HG02981 (cell line): ENCODE measurements around the gene ACR.
"Not testable (repeated sequence)": the region's sequence is repeated elsewhere in the genome, so short reads cannot be mapped to it uniquely, and the experiment has no call there.

Experiments
- ATAC-seq: cut with Tn5 transposase; IDR thresholded peaks from one replicate; pipeline ENCODE4 v1.9.1; 2021; ENCODE audit warnings: mild to moderate bottlenecking, moderate library complexity; ENCODE audit not compliant: unreplicated experiment

Gene ACR

DNA sequence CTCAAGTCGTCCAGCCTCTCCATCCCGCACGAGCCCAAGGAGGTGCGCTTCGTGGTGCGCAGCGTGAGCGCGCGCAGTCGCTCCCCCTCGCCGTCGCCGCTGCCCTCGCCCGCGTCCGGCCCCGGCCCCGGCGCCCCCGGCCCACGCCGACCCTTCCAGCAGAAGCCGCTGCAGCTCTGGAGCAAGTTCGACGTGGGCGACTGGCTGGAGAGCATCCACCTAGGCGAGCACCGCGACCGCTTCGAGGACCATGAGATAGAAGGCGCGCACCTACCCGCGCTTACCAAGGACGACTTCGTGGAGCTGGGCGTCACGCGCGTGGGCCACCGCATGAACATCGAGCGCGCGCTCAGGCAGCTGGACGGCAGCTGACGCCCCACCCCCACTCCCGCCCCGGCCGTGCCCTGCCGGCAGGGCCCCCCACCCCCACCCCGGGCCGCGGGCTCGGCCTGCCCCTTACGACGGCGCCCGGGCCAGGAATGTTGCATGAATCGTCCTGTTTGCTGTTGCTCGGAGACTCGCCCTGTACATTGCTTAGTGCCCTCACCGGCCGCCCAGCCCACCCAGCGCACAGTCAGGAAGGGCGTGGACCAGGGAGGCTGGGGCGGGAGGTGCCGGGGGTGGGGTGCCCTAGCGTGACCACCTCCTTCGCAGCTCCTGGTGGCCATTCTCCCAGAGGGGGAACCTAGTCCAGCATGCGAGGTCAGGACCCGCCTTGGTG, 6.9 kb upstream of the ACR start:
- ATAC-seq: no peak

DNA sequence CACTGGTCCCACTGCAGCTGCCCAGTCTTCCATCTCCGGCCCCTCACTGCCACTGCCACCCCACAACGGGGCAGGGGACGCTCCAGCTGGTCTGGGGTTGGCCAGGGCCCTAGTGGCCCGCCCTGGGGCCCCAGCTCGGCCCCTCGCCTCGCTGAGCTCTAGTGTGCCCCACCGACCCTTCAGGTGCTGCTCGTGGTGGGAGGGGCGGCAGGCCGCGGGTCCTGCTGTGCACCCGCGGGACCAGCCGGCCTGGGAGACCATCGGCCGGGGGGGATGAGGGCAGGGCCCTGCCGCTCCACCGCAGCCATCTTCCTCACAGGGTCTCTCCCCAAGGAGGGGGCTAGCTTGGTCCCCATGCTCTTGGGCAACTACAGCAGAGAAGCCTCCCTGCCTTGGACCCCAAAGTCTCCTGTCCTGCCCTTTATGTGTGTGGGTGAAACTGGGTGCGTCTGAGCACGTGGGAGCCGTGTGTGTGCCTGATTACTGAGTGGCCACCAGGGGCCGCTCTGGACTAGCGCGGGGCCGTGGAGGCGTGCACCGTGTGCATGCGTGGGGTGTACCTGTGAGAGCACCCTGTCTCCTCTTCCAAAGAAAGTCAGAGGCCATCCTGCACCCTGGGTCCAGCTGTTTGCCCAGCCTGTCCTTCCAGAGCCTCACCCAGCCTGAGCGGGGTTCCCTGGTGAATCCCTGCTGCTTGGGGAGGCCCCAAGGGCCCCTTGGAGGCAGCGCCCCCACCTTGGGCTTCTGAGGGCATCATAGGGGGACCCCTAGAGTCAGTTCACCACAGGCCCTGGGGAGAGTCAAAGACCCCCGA, 6.0 kb upstream of the ACR start:
- no peak for ATAC-seq

DNA sequence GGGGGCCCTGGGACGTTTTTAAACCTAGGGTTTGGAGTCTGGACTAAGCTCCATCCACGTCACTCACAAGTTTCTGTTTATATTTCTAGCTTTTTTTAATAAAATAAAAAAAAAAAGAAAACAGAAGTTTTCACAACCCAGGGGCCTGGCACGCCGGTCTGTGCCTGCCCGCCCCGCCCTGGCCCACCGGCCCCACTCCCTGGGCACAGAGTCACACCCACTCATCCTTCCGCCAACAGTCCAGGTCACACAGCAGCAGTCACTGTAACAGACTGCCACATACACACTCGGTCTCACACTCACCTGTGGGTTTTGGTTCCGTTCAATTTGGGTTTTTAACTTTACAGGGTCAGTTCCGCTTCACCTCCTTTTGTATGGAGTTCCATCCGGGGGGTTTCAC, 5.3 kb upstream of the ACR start:
- no peak for ATAC-seq

DNA sequence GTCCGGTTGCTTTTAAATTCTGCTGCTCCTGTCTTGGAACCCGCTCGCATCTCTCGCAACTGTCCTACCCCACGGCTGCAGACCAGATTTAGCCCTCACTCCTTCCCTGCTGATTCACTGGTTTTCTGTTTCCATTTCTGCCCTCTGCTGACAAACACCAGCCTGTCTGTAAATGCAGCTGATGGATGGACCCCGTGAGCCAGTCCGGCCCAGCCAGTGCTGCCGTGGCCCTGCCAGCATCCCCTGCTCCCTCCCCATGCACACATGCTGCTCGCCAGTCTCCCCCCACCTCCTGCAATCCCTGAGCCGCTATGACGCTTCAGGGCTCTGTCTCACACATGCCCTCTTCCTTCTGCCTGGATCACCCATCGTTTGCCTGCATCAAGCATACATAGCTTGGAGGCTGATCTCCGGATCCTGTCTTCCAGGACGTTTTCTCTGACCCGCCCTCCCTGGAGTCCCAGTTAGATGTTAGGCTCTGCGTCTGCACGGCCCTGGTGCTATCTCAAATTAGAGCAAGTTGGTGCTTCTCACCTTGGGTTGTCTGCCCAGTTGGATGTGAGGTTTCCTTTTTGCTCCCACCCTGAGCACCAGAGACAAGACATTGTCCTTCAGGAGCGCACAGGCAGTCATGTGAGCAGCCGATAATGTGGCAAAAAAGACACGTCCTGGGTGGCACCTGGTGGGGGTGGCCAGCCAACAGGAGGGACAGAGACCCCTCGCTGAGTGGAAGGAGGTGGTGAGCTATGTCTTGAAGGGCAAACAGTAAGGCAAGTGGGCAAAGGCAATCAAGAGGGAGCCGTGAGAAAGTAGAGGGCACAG, 4.3 kb upstream of the ACR start:
- no peak for ATAC-seq

DNA sequence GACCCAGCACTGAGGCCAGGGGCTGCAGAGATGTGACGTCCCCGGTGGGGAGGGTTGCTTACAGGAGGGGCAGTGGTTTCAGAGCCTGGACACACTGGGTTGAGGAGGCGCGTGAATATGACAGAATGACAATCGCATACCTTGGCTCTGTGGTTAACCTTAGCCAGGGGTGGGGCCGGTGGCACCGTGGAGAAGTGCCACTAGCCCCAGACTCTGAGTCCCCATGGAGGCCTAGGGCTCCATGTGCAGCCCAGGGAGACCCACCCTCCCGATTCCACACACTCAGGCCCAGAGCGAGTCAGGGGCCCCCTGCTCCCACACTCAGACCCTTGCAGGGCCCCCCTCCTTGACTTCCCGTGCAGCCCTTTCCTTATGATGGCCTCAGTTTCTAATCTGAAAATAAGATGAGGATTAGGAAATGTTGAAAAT, 3.6 kb upstream of the ACR start:
- ATAC-seq: no peak

DNA sequence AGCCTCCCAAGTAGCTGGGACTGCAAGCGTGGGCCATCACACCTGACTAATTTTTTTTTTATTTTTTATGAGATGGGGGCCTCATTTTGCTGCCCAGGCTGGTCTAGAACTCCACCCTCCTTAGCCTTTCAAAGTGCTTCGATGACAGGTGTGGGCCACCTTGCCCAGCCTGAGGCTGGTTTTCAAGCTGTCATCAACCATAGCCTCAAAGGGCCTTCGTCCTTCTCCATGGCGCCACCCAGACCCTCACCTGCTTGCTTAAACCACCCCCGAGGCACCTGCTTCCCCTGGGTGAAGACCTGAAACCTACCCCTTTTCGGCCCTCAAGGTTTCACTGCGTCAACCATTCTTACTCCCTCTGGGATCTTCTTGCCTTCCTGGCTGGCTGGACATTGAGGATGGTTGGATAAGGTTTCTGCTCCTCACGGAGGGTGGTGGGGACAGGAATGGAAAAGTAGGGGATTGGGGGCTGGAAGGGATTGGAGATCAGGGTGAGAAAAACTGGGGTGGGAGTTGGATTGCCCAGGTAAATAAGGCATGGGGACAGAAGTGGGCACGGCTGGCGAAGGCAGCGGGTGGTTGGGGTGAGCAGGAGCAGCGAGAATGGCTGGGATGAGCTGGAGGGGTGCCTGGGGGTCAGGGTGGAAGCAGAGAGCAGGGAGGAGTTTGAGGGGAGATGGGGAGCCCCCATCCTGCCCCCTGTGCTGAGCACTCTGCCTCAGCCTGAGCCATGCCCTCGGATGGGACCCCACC, 2.8 kb upstream of the ACR start:
- ATAC-seq: no peak

DNA sequence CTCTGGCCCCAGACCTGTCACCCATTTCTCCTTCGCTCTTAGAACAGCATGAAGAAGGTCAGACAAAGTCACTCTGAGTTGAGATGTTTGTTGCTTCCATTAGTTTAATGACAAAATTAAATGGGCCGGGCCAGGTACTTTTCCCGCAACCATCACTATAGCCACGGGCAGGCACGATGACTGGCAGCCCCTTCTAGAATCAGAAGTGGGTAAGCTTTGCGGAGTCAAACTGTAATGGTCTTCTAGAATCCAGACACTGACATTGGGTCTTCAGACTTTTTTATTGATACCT, 2.3 kb upstream of the ACR start:
- ATAC-seq: no peak

DNA sequence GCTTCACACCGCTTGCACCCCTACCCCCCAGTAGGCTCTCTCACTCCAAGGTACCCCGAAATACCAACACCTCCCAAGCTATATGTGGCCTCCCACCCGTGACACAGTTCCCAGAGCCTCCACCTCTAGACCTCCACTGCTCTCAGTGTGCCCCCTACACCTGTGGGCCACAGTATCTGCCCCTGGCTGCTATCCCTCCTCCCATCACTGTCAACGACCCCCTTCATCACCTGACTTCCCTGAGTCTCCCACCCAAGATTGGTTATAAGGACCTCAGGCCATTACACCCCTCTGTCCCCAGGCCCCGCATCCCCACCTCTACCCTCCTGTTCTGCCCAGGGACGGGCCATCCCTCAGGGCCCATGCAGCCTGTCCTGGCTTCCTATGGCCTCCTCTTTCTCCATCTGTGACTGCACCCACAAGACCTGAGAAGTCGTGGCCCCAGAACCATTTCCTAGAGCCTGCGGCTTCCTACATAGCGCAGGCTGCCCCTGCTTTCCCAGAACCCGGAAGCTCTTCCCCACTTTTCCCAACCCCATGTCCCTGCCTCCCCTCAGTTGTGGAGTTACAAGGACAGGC, 734 bp downstream of the ACR start:
- no peak for ATAC-seq

DNA sequence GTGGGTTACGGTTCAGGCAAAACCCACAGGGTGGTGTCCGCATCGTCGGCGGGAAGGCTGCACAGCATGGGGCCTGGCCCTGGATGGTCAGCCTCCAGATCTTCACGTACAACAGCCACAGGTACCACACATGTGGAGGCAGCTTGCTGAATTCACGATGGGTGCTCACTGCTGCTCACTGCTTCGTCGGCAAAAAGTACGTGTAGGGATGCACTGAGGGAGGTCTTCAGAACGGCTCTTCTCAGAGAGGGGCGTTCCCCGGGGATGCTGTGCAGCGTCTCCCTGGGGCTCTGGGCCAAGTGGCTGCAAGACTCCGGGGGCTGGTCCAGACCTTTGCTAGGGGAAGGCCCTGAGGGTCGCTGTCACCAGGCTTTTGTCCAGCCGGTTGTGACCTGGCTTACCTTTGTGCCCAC, 1.3 kb downstream of the ACR start:
- no peak for ATAC-seq

DNA sequence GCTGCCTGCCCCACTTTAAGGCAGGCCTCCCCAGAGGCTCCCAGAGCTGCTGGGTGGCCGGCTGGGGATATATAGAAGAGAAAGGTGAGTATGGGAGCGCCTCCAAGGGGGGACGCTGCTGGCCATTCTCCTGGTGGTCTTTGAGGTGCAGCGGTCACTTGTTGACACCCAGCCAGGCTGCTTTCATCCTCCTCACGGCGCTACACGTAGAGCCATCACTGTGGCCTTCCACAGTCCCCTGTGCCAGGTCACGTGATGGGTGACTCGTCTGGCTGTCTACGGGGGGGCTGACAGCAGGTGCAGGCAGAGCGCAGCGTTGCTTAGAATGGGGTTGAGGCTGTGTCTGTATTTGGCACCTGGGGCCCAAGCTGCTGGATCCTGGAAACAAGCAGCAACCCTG, 1.9 kb downstream of the ACR start:
- ATAC-seq: no peak

DNA sequence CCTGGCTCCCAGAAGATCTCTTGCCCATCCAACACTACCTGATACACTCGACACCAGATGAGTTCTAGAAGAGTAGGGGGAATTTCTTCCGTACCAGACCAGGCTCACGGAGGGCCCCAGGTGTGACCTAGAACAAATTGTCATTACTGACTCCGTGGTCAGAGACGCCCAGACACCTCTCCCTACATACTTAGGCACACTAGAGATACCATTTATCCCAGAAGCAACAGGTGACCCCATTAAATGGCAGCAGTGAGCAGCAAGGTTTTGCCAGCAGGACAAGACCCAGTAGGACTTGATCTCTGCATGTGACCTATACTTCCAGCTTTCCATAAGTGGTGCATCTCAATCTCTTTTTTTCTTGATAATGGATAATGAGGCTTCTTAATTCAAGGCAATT, 2.7 kb downstream of the ACR start:
- not testable (repeated sequence) for ATAC-seq

DNA sequence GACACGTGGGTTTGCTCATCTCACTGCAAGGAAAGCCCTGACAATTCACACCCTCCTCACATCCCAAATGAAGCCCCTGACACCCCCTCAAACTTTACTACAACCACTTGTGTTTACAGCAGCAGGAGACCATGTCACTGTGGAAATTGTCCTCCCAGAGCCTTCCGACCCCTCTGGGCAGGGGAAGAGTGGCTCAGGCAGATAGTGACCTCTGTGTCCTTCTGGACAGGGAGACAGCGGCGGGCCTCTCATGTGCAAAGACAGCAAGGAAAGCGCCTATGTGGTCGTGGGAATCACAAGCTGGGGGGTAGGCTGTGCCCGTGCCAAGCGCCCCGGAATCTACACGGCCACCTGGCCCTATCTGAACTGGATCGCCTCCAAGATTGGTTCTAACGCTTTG, 6.4 kb downstream of the ACR start:
- ATAC-seq: not testable (repeated sequence)

DNA sequence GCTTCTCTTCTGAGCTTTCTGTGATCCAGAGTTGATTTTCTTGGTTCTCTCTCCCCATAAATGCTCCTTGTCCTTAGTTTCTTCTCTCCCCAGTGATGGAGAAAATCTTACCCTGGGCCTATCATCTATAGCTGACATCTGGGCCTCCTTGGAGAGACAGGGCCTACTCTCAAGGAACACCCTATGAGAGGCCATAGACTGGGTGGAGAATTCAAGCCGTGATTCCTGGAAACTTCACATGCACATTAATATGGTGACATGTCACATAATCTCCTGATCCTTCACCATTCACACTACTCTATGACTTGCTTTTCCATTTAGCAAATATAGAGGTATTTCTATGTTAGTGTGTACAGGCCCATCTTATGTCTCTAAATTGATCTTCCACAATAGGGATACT, 9.5 kb downstream of the ACR start:
- not testable (repeated sequence) for ATAC-seq

DNA sequence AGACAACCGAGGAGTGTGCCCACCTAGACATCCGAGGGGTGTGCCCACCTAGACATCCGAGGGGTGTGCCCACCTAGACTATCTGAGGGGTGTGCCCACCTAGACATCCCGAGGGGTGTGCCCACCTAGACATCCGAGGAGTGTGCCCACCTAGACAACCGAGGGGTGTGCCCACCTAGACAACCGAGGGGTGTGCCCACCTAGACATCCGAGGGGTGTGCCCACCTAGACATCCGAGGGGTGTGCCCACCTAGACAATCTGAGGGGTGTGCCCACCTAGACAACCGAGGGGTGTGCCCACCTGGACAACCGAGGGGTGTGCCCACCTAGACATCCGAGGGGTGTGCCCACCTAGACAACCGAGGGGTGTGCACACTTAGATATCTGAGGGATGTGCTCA, 10.6 kb downstream of the ACR start:
- not testable (repeated sequence) for ATAC-seq

DNA sequence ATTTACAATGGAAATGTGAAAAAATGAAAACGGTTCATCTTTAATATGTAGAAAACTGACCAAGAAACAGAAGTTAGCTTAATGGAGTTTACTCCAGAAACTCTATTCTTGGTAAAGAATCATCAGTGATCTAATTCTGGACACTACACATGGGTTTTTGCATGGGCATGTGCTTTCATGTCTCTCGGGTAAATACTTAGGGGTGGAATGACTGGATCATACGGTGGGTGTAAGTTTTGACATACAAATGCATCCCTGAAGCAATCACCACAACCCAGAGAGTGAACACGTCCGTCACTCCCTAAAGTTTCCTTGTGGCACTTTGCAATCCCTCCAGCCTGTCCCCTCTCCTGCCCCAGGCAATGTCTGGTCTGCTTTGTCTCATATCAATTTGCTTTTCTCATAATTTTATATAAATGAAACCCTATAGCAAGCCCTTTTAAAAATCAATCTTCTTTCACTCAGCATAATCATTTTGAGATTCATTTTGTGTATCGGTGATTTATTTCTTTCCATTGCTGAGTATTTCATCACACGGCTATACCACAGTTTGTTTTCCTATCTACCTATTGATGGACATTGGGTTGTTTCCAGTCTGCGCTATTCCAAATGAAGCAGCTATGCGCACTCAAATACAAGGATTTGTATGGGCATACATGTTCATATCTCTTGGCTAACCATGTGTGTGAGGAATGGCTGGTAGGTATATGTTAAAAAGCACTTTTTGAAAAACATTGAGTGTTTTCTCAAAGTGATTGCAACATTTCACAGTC, 11.5 kb downstream of the ACR start:
- ATAC-seq: not testable (repeated sequence)

DNA sequence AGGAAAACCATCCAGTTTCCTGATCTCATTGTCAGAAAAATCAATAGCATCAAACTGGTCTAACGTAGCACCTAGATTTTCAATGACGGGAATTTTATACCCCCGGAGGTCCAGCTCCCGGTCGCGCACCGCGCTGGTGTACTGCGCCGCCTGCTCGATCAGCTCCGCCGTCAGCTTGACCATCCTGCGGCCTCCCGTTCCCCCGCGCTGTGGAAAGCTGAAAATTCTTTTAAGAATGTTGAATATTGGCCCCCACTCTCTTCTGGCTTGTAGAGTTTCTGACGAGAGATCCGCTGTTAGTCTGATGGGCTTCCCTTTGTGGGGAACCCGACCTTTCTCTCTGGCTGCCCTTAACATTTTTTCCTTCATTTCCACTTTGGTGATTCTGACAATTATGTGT, 17.2 kb downstream of the ACR start:
- not testable (repeated sequence) for ATAC-seq

DNA sequence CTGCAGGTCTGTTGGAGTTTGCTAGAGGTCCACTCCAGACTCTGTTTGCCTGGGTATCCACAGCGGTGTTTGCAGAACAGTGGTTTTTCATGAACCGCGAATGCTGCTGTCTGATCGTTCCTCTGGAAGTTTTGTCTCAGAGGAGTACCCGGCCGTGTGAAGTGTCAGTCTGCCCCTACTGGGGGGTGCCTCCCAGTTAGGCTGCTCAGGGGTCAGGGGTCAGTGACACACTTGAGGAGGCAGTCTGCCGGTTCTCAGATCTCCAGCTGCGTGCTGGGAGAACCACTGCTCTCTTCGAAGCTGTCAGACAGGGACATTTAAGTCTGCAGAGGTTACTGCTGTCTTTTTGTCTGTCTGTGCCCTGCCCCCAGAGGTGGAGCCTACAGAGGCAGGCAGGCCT, 18.4 kb downstream of the ACR start:
- not testable (repeated sequence) for ATAC-seq

DNA sequence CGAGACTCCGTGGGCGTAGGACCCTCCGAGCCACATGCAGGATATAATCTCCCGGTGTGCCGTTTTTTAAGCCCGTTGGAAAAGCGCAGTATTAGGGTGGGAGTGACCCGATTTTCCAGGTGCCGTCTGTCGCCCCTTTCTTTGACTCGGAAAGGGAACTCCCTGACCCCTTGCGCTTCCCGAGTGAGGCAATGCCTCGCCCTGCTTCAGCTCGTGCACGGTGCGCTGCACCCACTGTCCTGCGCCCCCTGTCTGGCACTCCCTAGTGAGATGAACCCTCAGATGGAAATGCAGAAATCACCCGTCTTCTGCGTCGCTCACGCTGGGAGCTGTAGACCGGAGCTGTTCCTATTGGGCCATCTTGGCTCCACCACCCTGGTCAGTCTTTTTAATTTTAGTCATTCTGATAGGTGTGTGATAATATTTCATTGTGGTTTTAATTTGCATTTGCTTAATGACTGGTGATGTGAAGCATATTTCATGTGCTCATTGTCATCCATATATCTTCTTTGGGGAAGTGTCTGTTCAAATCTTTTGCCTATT, 19.0 kb downstream of the ACR start:
- ATAC-seq: not testable (repeated sequence)

DNA sequence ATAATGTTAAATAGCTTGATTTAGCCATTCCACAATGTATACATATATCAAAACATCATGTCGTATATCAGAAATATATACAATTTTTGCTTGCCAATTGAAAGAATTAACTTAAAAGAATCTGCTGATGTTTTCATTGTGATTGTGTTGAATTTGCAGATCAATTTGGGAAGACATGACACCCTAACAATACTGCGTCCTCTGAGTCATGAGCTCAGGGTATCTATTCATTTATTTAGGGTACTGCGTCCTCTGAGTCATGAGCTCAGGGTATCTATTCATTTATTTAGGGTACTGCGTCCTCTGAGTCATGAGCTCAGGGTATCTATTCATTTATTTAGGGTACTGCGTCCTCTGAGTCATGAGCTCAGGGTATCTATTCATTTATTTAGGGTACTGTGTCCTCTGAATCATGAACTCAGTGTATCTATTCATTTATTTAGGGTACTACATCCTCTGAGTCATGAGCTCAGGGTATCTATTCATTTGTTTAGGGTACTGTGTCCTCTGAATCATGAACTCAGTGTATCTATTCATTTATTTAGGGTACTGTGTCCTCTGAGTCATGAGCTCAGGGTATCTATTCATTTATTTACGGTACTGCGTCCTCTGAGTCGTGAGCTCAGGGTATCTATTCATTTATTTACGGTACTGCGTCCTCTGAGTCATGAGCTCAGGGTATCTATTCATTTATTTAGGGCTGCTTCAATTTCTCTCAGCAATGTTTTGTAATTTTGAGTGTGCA, 21.8 kb downstream of the ACR start:
- ATAC-seq: not testable (repeated sequence)
